ENCODE results near the gene CLCN5.

GRCh38 chrX:50002067-50002714 is 79.8 kb downstream of the CLCN5 start:
- TF ChIP-seq, protein P1, sequence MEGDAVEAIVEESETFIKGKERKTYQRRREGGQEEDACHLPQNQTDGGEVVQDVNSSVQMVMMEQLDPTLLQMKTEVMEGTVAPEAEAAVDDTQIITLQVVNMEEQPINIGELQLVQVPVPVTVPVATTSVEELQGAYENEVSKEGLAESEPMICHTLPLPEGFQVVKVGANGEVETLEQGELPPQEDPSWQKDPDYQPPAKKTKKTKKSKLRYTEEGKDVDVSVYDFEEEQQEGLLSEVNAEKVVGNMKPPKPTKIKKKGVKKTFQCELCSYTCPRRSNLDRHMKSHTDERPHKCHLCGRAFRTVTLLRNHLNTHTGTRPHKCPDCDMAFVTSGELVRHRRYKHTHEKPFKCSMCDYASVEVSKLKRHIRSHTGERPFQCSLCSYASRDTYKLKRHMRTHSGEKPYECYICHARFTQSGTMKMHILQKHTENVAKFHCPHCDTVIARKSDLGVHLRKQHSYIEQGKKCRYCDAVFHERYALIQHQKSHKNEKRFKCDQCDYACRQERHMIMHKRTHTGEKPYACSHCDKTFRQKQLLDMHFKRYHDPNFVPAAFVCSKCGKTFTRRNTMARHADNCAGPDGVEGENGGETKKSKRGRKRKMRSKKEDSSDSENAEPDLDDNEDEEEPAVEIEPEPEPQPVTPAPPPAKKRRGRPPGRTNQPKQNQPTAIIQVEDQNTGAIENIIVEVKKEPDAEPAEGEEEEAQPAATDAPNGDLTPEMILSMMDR (IDR thresholded peaks at IDR 0.05): no peak
- TF ChIP-seq POLR2A (IDR thresholded peaks at IDR 0.05): no peak
- no peak for TF ChIP-seq POLR2AphosphoS5 (IDR thresholded peaks at IDR 0.05)
